ENCODE results near the gene AOAH.

DNA sequence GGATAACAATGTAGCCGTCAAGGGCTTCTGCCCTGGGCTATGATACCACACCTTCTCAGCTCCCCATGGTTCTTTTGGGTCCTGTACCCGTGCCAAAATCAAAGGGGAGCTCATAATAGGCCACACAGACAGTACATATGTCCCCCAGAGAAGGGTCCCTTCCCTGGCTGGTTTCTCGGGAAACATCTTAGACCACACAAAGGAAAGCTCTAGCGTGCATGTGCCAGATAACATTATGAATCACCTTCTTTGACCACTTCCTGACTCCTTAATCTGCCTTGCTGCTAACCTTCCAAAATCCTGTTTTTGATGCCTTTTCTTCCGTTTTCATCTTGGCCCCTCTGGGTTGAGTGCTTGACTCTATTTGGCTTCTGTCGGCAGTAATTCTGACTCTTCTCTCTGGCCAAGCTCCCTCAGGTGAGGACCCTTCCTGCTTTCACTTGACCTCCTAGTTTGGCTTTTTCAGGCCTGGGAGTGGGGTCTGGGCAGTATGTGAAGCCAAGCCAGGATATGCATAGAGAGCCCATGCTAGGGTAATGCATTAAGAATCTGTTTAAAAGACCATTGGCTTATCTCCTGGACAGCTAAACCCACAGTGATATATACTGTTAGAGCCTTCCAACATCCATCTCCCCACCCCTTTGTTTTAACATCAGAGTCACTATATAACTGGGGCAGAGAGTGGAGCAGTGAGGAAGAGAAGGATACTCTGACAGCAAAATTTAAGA is 249.8 kb downstream of the AOAH start:
- TF ChIP-seq TCF12 (IDR thresholded peaks at IDR 0.05; ENCODE audit: low read depth), result no peak
- TF ChIP-seq TAF1 (IDR thresholded peaks at IDR 0.05; ENCODE audit: low read depth), result no peak
- TF ChIP-seq EGR1 (IDR thresholded peaks at IDR 0.05), result no peak
- no peak for TF ChIP-seq YY1 (IDR thresholded peaks at IDR 0.05; ENCODE audit: low read depth)
- TF ChIP-seq EP300 (IDR thresholded peaks at IDR 0.05; ENCODE audit: borderline replicate concordance), result no peak
- TF ChIP-seq RAD21 (IDR thresholded peaks at IDR 0.05; ENCODE audit: low read depth), result no peak
- TF ChIP-seq, protein P1, sequence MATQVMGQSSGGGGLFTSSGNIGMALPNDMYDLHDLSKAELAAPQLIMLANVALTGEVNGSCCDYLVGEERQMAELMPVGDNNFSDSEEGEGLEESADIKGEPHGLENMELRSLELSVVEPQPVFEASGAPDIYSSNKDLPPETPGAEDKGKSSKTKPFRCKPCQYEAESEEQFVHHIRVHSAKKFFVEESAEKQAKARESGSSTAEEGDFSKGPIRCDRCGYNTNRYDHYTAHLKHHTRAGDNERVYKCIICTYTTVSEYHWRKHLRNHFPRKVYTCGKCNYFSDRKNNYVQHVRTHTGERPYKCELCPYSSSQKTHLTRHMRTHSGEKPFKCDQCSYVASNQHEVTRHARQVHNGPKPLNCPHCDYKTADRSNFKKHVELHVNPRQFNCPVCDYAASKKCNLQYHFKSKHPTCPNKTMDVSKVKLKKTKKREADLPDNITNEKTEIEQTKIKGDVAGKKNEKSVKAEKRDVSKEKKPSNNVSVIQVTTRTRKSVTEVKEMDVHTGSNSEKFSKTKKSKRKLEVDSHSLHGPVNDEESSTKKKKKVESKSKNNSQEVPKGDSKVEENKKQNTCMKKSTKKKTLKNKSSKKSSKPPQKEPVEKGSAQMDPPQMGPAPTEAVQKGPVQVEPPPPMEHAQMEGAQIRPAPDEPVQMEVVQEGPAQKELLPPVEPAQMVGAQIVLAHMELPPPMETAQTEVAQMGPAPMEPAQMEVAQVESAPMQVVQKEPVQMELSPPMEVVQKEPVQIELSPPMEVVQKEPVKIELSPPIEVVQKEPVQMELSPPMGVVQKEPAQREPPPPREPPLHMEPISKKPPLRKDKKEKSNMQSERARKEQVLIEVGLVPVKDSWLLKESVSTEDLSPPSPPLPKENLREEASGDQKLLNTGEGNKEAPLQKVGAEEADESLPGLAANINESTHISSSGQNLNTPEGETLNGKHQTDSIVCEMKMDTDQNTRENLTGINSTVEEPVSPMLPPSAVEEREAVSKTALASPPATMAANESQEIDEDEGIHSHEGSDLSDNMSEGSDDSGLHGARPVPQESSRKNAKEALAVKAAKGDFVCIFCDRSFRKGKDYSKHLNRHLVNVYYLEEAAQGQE (IDR thresholded peaks at IDR 0.05; ENCODE audit: low read depth), result no peak
- TF ChIP-seq, protein P2, sequence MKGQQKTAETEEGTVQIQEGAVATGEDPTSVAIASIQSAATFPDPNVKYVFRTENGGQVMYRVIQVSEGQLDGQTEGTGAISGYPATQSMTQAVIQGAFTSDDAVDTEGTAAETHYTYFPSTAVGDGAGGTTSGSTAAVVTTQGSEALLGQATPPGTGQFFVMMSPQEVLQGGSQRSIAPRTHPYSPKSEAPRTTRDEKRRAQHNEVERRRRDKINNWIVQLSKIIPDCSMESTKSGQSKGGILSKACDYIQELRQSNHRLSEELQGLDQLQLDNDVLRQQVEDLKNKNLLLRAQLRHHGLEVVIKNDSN (IDR thresholded peaks at IDR 0.05), result no peak
- no peak for TF ChIP-seq CREB1 (IDR thresholded peaks at IDR 0.05; ENCODE audit: low read depth)

All from Ishikawa (cell line).